GM18511 (cell line): ENCODE measurements around the gene FAXC.
A peak's percentile ranks its signal among the peaks of the same experiment; 100 is the strongest.
"Not testable (repeated sequence)": the region's sequence is repeated elsewhere in the genome, so short reads cannot be mapped to it uniquely, and the experiment has no call there.

Experiments
- ATAC-seq: cut with Tn5 transposase; IDR thresholded peaks from one replicate; pipeline ENCODE4 v1.9.1; 2021; ENCODE audit warnings: mild to moderate bottlenecking, moderate library complexity; ENCODE audit not compliant: unreplicated experiment

The FAXC gene

DNA sequence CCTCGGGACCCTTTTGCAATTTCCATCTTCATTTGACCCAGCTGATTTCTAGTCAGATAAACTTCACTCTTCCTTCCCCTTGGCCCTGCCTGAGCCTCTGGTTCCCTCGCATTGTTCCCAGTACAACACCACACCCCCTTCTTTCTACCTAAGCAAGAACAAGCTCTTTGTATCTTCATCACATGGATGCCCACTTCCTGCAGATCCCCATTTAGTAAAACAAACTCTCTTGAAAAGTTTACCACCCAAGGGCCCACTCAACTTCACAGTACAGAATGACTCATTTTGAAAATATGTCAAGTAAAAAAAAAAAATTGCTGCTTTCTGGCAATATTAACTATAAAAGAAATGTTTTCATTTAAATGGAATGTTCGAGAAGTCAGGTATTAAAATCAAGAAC is 5.2 kb downstream of the FAXC start:
- peak; percentile 51 for ATAC-seq

DNA sequence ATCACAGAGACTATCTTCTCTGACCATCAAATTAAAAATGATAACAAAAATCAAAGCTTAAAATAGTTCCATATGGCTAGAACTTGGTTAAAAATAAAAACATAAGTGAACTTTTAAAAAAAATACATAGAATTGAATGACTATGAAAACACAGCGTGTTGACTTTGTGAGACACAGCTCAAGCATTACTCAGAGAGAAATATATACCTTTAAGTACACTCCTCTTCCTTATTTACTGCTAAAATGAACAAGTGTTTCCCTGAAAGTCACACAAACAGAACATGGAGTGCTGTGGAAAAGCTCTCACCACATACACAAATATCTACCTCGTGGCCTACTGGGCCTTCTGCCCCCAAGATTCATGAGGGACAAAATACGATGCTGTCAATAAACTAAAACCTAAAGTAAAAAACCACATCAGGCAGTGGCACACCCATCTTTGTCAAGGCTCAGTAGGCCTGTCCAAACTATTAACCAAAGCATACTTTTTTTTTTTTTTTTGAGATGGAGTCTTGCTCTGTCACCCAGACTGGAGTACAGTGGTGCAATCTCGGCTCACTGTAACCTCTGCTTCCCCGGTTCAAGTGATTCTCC is 7.5 kb downstream of the FAXC start:
- ATAC-seq = peak; percentile 44

GRCh38 chr6:99338188-99338587 is 11.3 kb downstream of the FAXC start:
- no peak for ATAC-seq

GRCh38 chr6:99335298-99335697 is 14.2 kb downstream of the FAXC start:
- ATAC-seq = not testable (repeated sequence)

DNA sequence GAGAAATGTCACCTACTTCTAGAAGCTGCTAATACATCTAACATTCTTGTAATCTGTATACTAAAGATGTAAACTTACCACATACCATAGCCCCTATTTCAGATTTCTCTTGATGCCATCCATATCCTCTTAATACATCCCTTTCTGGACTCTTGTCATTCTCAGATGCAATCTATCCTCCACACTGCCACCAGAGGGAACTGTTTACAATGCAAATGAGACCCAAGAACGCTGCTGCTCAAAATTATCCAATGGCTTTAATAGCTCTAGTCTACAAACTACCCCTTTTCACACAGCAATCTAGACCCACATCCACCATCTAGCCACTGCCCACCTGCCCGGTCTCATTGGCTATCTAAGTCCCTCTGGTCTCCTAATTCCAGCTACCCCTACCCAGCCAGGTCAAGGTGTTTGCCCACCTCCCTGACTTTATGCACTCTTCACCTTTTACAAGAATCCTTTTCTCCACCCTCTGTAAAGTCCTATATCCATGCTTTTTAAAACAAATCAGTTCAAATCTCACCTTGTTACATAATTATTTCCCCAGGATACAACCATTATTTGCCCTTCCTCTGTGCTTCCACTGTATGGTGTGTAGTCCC is 14.8 kb downstream of the FAXC start:
- ATAC-seq = peak; percentile 34

- ATAC-seq = peak; percentile 95
These were observed 16.4 kb downstream of the FAXC start for GRCh38 chr6:99333068-99333467.

- no peak for ATAC-seq
These were observed 17.9 kb downstream of the FAXC start for GRCh38 chr6:99331531-99331930.

- ATAC-seq = peak; percentile 68
These were observed 19.3 kb downstream of the FAXC start for GRCh38 chr6:99330159-99330558.

DNA sequence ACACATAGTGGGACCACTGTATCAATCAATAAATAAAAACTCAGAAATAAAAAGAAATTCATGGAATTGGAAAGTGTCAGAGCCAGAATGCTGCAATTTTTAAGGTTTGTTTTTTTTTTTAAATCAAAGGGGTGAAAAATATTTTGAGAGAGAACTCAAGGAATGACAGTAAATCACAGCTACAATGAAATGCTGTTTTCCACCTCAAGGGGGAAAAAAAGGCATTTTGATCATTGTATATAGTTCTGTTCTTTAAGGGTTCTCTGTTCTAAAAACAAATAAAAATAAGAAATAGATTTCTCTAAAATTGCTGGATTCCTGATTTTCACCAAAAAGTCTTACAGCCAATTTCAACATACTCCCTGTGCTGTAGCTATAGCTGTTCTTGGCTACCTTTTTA is 24.5 kb downstream of the FAXC start:
- ATAC-seq = no peak

DNA sequence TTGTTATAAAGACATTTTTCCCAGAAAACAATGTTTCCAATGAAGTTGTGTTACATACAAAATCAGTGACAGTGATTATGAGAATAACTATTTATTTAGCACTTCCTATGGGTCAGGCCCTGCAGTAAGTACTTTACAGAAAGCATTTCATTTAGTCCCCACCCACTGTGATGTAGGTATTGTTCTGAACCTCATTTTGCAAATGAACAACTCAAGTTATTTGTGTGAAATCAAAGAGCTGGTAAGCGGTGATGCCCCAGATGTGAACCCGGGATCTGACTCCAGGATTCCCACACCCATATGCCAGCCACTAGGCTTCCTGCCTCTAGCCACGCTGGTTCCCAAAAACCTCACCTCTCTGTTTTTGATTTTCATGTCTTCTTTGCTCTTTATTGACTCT is 30.9 kb downstream of the FAXC start:
- no peak for ATAC-seq

- no peak for ATAC-seq
These were observed 37.1 kb downstream of the FAXC start for GRCh38 chr6:99312354-99312753.

- ATAC-seq = no peak
These were observed 38.9 kb downstream of the FAXC start for GRCh38 chr6:99310553-99310952.

- no peak for ATAC-seq
These were observed 39.9 kb downstream of the FAXC start for GRCh38 chr6:99309557-99309956.

DNA sequence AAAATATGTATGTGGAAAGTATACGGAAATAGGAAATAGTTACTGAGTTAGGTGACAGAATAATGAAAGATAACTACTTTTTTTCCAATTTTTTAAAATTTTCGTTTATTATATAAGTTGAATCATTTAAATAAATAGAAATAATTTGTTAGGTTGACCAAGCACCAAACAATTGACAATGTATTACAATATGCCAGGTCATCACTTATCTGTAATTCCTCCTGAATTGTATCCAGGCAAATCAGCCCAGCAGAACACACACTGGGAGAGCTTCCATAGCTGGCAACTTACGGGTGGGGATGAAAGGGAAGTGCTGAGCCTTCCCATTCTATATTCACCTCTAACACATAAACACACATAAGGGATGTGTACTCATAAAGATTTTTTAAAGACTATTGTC is 40.7 kb downstream of the FAXC start:
- ATAC-seq = no peak

DNA sequence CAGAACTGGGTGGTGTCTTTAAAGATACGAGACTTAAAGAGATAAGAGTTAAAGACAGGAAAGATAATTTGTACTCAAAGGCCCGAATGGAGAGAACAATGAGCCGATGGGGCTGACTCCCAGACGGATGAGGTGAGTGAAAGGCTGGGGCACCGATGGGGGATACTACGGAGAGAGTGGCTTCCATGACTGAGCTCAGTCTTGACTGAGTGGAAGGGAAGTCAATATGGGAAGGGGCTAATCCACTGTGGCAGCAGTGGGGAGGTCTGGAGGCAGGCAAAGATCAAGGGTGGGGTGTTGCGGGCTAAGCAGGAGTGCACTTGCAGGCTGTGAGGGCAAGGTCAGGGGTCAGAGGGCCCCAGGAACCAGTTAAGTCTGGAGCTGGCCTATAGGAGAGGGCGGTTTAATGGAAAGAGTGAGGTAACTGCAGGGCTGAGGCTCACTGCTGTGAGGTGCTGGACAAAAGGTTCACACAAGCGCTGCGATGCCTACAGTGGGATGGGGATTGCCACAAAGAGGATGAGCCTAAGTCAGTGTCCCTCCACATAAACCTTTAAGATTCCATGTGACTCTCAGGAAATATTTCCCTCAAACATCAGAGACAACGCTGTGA is 42.1 kb downstream of the FAXC start:
- no peak for ATAC-seq

- no peak for ATAC-seq
These were observed 43.1 kb downstream of the FAXC start for GRCh38 chr6:99306341-99306740.

GRCh38 chr6:99305021-99305554 is 44.4 kb downstream of the FAXC start:
- no peak for ATAC-seq

DNA sequence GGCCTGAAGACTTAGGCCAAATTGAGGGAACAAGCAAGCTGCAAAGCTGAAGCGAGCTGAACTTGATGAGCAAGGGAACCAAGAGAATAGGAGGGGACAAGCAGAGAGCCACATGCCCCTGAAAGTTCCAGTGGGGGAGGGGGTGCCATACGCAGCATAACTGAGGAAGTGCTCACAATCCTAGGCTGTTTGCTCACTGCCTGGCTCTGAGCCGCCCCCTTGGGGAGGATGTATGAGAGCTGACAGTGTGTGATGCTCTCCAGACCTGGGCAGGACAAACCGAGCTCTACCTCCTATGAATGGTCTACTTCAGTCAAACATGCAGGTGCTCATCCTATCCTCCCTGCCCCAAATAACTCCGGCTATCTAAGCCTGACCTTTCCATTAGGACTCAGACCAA is 52.1 kb downstream of the FAXC start:
- ATAC-seq = no peak

GRCh38 chr6:99297006-99297405 is 52.5 kb downstream of the FAXC start:
- ATAC-seq = no peak

DNA sequence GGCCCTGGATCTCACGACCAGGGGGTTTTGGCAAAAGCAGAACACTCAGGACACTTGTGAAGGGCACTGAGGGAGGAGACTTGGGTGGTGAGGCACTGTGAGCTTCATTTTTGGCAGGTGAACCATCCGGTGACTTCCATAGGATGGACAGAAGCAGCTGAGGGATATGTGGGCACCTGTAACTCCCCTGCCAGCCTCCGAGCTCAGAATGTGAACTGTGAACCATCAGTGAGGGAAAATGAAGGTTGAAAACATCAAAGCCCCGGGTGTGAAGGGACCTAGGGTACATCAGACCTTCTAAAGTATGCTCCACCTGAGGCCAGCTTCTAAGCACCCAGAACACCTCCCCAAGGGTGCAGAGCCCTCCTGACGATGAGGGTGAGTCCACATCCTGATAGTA is 53.2 kb downstream of the FAXC start:
- ATAC-seq = no peak

DNA sequence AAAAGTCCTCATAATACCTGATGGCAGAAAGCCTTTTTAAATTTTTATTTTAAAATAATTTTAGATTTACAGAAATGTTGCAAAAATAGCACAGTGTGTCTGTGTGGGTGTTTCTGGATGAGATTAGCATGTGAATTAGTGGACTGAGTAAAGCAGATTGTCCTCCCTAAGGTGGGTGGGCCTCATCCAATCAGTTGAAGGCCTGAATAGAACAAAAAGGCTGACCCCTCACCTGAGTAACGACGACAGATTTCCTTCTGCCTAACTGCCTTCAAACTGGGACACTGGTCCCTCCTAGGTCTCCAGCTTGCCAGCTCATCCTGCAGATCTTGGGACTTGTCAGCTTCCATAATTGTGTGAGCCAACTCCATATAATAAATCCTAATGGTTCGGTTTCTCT is 54.2 kb downstream of the FAXC start:
- no peak for ATAC-seq

- no peak for ATAC-seq
These were observed 54.7 kb downstream of the FAXC start for GRCh38 chr6:99294786-99295185.
